ENCODE data around the gene IGFBP2. TPM values are rescaled to one million over a fixed set of nuclear protein-coding genes. Genes with fewer than 3 reads are reported as not detected.

IGFBP2 gene
- total RNA-seq, 1 donor from 2014 or later: 41.1 TPM

DNA sequence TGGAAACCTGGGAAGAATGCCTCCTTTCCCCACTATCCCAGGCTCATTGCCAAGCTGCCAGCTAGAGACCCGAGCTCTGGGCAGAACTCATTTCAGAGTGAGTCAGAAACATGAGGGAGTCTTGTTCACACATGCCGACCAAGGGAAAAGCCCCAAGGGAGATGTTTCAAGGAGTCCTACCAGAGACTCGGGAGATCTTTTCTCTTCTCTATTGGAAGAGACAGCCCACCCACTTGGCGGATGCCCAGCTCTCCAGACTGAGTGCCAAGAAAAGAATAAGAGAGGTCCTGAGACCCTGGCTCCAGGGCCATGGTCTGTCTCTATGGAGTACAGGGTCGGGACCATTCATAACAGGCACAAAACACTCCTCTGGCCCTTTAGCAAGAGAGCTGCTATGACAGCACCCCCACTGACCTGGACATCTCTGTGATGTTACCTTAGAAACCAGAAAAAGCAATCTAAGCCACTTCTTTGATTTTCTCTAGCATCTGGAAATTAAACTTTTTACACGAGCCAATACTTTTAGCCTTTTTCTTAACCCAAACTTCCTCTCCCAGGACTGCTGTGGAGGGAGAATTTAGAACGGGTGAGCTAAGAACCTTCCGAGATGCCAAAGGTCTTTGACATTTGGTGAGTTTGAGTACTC is 80.6 kb downstream of the IGFBP2 start:
- no peak for TF ChIP-seq CTCF (IDR thresholded peaks at IDR 0.05; ENCODE audit: insufficient read depth, low read length, severe bottlenecking)
- peak; percentile 97 for DNase-seq (ENCODE audit: low read depth)
- H3K36me3 ChIP-seq (ENCODE audit: control insufficient read depth, insufficient read depth, low read length): no peaks in the 10 kb centered on the region
- H3K27me3 ChIP-seq (ENCODE audit: control insufficient read depth, insufficient read depth, low read length): no peaks in the 10 kb centered on the region
- no peak for FAIRE-seq
- H3K4me3 ChIP-seq (ENCODE audit: low read depth, low read length): no peak overlapping the region

Other genes starting within 250 kb of the IGFBP2 start
- gene SMARCAL1, start 220.9 kb upstream of the IGFBP2 start, total RNA-seq: 7.4 and 9.9 TPM in 2 replicates
- gene RPL37A, start 134.6 kb upstream of the IGFBP2 start, total RNA-seq: 2,461 and 3,525 TPM in 2 replicates
- gene IGFBP5, start 62.1 kb downstream of the IGFBP2 start, total RNA-seq: 0.51 and 9.2 TPM in 2 replicates
- gene TNP1, start 226.6 kb downstream of the IGFBP2 start, total RNA-seq: not detected in 2 replicates

Data from bronchial epithelial cell (primary cell).